Upper lobe of left lung (tissue), 4 donors: ENCODE results near the gene AP1S3.

ENCODE experiments used
- EP300 ChIP-seq, 4 donors: sonication (generic); formaldehyde crosslinking; IDR thresholded peaks; one replicate each; pipeline ENCODE4 v1.5.1; 2017; ENCODE audit warnings: antibody characterized with exemption in 4 of 4, control low read depth in 2 of 4
- POLR2A ChIP-seq, 4 donors: fragments of 450-650 bp; IDR thresholded peaks; one replicate each; pipeline ENCODE4 v1.5.1; 2016 to 2017; ENCODE audit warnings: antibody characterized with exemption in 4 of 4, mild to moderate bottlenecking in 2 of 4
- POLR2AphosphoS5 ChIP-seq, 2 donors: sonication (generic); formaldehyde crosslinking; IDR thresholded peaks; one replicate each; pipeline ENCODE4 v1.5.1; 2017; ENCODE audit warnings: antibody characterized with exemption in 2 of 2
- TF ChIP-seq, protein P1 (sequence below), 6 experiments: fragments of 450-650 bp in 4 of 6; fragments of 200-600 bp in 2 of 6; sonication (generic) in 2 of 6; IDR thresholded peaks; one replicate each; pipeline ENCODE4 v1.5.1; 2016 to 2019; ENCODE audit warnings: antibody characterized with exemption in 6 of 6

DNA sequence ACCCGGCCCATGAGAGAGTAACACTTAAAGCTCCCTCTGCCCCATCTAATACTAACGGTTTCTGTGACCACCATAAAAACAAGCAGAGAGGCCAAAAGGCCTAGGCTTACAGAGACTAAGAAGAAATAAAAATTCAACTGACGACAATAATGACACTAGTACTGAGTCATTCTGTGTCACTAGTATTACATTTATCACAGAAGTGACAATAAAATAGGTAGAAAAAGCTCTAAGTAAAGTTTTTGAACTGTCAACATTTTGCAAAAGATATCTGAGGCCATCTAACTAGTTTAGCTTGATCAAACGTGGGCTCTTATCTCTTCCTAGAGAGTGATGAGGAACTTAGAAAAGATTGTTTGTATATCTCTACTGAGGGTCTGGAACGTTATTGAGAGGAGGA lies 35.6 kb downstream of the AP1S3 start:
- TF ChIP-seq, protein P1, sequence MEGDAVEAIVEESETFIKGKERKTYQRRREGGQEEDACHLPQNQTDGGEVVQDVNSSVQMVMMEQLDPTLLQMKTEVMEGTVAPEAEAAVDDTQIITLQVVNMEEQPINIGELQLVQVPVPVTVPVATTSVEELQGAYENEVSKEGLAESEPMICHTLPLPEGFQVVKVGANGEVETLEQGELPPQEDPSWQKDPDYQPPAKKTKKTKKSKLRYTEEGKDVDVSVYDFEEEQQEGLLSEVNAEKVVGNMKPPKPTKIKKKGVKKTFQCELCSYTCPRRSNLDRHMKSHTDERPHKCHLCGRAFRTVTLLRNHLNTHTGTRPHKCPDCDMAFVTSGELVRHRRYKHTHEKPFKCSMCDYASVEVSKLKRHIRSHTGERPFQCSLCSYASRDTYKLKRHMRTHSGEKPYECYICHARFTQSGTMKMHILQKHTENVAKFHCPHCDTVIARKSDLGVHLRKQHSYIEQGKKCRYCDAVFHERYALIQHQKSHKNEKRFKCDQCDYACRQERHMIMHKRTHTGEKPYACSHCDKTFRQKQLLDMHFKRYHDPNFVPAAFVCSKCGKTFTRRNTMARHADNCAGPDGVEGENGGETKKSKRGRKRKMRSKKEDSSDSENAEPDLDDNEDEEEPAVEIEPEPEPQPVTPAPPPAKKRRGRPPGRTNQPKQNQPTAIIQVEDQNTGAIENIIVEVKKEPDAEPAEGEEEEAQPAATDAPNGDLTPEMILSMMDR (IDR thresholded peaks at IDR 0.05): no peak
- TF ChIP-seq EP300 (IDR thresholded peaks at IDR 0.05): no peak
- TF ChIP-seq POLR2A (IDR thresholded peaks at IDR 0.05): no peak
- no peak for TF ChIP-seq POLR2AphosphoS5 (IDR thresholded peaks at IDR 0.05)
